HG03442 (cell line): ENCODE results near the gene ARIH2.

Source experiments
- ATAC-seq: cut with Tn5 transposase; IDR thresholded peaks from one replicate; pipeline ENCODE4 v1.9.1; 2021; ENCODE audit warnings: mild to moderate bottlenecking, moderate library complexity; ENCODE audit not compliant: unreplicated experiment

The ARIH2 gene

DNA sequence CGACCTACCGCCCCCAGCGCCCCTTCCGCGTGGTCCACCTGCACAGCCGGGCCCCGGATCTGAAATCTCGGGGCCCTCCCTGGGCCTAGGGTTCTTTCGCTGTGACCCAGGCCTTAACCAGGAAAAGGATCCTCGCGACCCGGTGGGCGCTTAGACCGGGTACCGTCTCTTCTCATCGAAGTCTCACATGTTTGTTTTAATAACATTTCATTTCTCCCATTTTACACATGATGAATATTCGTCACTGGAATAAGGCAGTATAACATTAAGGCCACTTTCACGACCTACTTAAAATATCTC, 100.0 kb downstream of the ARIH2 start:
- no peak for ATAC-seq

DNA sequence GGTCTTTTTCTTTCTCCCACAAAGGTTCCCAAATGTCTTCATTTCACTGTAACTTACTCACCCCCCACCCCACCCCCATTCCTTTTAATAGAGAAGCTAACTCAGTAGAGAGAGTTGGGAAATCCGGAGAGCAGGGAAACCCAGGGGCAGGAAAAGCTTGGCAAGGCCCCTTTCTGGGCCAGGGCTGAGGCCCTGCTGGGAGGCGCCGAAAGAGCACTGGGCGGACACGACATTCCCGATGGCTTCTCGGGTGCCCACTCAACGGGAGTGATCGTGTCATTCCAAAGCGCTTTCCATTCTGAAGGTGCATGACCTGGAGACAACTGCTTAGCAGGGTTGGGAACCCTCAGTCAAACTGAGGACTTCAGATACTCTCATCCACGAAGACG, 101.3 kb downstream of the ARIH2 start:
- ATAC-seq = no peak

- no peak for ATAC-seq
Measured at GRCh38 chr3:49020330-49021212, 101.9 kb downstream of the ARIH2 start.

- peak; percentile 46 for ATAC-seq
Measured at GRCh38 chr3:49021213-49021812, 102.7 kb downstream of the ARIH2 start.

DNA sequence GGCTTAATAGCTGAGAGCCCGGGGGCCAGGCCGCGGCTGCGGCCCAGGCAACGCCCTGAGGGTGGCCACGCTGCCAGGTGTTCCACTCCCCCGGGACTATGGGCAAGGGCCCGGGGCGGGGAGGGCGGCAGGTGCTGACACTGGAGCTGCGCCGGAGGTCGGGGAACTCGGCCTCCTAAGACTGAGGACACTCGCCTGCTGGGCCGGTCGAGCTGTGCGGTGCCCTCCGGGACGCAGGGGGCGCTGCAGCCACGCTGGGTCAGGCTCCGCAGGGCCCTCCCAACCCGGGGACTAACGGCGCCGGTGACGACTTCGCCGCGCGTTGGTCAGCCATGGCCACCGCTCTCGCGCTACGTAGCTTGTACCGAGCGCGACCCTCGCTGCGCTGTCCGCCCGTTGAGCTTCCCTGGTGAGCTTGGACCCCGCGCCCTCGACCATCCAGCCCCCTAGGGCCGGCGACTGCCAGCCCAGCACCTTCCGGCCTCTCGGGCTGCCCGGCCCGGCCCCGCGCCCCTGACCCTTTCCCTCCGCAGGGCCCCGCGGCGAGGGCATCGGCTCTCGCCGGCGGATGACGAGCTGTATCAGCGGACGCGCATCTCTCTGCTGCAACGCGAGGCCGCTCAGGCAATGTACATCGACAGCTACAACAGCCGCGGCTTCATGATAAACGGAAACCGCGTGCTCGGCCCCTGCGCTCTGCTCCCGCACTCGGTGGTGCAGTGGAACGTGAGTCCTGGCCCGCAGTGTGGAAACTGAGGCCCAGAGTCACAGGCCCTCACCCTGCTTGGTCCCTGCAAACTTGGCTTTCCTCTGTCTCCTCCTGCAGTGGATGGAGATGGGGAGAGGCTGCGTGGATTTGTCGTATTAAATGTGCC, 103.4 kb downstream of the ARIH2 start, which contains the start of gene NDUFAF3:
Gene NDUFAF3 (plus strand): TSS at position 309 of the 875 bp plus-strand sequence. CDS start 24 bp downstream, at position 333.
- ATAC-seq = peak; percentile 57

GRCh38 chr3:49022688-49023171, 104.1 kb downstream of the ARIH2 start:
- ATAC-seq = no peak

DNA sequence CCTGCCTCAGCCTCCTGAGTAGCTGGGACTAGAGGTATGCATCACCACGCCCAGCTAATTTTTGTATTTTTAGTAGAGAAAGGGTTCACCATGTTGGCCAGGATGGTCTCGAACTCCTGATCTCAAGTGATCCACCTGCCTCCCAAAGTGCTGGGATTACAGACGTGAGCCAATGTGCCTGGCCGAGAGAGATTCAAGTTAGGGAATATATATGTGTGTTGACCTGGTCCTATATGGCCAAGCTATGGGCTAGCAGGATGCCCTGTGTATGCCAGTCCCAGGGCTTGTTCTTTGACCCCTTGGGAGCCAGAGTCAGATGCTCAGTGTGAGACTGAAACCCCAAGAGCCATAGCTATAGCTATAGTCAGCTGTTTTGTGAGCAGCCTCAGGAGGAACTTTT, 105.1 kb downstream of the ARIH2 start:
- ATAC-seq = no peak

GRCh38 chr3:49024449-49024848, 105.8 kb downstream of the ARIH2 start:
- no peak for ATAC-seq

DNA sequence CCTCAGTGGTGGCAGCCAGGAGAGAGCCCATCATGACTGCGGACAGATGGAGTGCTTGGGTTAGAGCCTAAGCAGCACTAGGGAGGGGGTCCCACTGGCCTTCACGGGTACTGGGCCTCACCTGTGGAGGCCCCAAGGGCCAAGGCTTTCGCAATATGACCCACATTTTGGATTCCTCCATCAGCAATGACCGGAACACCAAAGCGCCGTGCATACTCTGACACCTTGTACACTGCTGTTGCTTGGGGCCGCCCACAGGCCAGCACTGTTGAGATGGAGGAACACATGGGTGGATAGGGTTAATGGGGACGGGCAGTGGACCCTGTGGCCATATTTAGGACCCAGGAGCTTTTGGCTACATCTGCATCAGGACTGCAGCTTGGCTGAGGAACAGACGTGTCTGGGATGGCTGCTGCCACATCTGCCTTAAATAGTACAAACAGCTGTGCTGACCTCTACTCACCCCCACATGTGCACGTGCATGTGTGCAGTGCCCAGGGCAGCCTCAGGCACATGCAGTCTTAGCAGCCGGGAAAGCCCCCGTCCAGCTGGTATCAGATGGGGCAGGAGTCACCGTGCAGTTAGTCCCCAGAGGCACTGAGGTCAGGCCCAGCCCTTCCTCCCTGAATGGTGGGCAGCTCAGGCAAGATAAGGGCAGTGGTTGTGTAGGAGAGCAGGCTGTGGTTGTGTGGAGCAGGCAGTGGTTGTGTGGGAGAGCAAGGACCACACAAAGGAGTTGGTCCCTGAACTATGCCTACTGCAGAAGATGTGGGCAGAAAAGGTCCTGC, 106.6 kb downstream of the ARIH2 start:
- ATAC-seq = no peak

- no peak for ATAC-seq
Measured at GRCh38 chr3:49025793-49026520, 107.3 kb downstream of the ARIH2 start.

DNA sequence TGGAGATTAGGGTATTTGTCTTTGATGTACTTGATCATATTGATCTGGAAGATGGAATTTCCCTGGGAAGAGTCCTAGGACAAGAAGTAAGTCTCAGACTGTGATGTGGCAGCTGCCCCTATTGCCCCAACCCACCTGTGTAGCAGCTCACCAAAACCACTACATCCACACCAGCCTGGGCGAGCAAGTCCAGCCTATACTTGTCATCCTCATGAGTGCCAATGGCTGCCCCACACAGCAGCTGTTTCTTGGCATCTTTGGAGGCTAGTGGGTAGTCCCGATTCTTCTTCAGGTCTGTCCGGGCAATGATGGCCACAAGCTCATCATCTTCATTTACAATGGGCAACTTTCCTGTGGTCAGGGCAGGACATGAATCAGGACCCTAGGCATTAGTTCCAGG, 107.9 kb downstream of the ARIH2 start:
- no peak for ATAC-seq

- no peak for ATAC-seq
Measured at GRCh38 chr3:49027634-49028033, 109.0 kb downstream of the ARIH2 start.

GRCh38 chr3:49028298-49028672, 109.6 kb downstream of the ARIH2 start:
- no peak for ATAC-seq

- ATAC-seq = peak; percentile 83
Measured at GRCh38 chr3:49028673-49029562, 110.3 kb downstream of the ARIH2 start, which contains the start of gene IMPDH2. Gene IMPDH2 (minus strand): TSS chr3:49029398. CDS start chr3:49029350, 48 bp downstream.

DNA sequence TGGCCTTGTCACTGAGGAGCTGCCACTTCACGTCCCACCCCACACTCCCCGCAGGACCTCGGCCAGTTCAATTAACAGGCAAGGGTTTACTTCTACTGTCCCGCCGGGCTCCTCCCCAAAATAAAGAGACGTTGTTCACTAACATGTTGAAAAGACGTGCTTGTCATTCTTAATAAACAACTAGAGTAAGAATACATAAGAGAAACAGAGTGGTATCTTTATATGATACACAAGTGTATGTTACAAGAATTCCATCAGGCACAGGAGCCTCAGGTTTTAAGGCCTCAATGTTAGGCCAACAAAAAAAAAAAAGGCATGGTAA, 110.9 kb downstream of the ARIH2 start:
- no peak for ATAC-seq

DNA sequence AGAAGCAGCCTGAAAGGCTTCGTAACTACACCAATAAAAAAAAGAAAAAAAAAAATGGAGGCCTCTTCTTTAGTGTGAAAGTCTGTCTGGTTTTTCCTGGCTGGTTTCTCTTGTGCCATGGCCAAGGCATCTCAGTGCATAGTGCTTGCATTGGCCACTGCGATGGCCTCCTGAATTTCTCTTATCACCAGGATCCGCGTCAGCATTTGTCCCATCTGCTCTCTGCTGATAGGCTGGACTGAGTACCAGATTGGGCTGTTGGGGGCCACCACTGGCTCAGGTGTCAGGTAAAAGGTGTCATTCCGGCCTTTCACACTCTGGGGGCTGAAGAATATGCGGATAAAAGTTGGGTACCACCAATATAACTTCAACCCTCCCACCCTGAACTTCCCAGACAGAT, 111.7 kb downstream of the ARIH2 start:
- ATAC-seq = no peak

DNA sequence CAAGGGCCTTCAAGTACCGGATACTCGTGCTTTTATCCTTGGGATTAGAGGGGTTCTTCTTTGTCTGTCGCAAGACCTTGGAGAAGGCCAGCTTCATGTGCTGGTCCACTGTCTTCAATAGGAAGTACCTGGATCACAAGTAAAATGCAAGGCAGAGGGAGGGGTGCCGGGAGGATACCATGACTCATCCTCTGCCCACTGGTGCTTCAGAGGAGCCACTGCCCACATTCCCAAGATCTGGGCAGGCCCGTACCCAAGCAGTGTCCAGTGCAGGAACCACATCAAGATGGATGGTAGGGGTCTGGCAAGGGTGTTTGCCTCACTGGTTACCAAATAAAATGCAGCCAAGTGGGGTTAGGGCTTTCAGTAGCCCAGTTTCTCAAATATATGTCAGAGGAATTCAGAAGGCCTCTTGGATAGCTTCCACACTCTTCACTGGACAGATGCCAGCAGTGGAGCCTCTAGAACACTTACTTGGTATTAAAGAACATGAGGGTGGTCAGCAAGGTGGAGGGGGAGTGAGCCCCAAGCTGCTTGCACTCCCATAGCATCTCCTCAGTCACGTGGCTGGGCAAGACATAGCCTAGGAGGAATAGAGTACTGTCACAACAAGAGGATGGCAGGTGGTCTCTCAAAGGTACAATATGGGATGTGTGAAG, 114.1 kb downstream of the ARIH2 start:
- no peak for ATAC-seq

- no peak for ATAC-seq
Measured at GRCh38 chr3:49034650-49035049, 116.0 kb downstream of the ARIH2 start.
